ENCODE results near the gene CBFA2T2. TPM values are rescaled to one million over a fixed set of nuclear protein-coding genes. Genes with fewer than 3 reads are reported as not detected.

The CBFA2T2 gene
- total RNA-seq, 1 experiment from 2014 or later = 20.0 TPM

GRCh38 chr20:33477386-33478234 is 12.3 kb upstream of the CBFA2T2 start:
- H3K4me2 ChIP-seq = no peak overlapping the region
- peaks cover 12% of the 10 kb centered on the region for H3K4me1 ChIP-seq (replicated peaks; ENCODE audit: insufficient read depth)
- H3K79me2 ChIP-seq (ENCODE audit: low read depth) = no peaks in the 10 kb centered on the region
- intact Hi-C loops (cut with micrococcal nuclease; ENCODE audit: unreplicated experiment) = no loop called here
- no peaks in the 10 kb centered on the region for H3K27me3 ChIP-seq (ENCODE audit: insufficient read depth, low read depth)
- no peak overlapping the region for H2AFZ ChIP-seq
- H3F3A ChIP-seq (ENCODE audit: insufficient read depth, low read depth) = peaks cover 9% of the 10 kb centered on the region; the same call in 1 of the 2 replicates
- ChIA-PET CTCF (no interaction called here), POLR2A (ENCODE audit: unreplicated experiment) (no interaction called here)
- H3K9me2 ChIP-seq (ENCODE audit: insufficient read depth) = no peaks in the 10 kb centered on the region
- no peaks in the 10 kb centered on the region for H3K9me3 ChIP-seq (ENCODE audit: insufficient read depth, low read depth)
- no peak overlapping the region for H3K4me3 ChIP-seq
- no TSS peak for BruUV-seq (replicated peaks)
- peak; percentile 38 to 43 for DNase-seq
- H4K20me1 ChIP-seq (ENCODE audit: insufficient read depth) = no peaks in the 10 kb centered on the region
- TF ChIP-seq, protein P1, sequence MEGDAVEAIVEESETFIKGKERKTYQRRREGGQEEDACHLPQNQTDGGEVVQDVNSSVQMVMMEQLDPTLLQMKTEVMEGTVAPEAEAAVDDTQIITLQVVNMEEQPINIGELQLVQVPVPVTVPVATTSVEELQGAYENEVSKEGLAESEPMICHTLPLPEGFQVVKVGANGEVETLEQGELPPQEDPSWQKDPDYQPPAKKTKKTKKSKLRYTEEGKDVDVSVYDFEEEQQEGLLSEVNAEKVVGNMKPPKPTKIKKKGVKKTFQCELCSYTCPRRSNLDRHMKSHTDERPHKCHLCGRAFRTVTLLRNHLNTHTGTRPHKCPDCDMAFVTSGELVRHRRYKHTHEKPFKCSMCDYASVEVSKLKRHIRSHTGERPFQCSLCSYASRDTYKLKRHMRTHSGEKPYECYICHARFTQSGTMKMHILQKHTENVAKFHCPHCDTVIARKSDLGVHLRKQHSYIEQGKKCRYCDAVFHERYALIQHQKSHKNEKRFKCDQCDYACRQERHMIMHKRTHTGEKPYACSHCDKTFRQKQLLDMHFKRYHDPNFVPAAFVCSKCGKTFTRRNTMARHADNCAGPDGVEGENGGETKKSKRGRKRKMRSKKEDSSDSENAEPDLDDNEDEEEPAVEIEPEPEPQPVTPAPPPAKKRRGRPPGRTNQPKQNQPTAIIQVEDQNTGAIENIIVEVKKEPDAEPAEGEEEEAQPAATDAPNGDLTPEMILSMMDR (conservative IDR thresholded peaks at IDR 0.05) = no peak
- TF ChIP-seq EZH2 (IDR thresholded peaks at IDR 0.05; ENCODE audit: low read depth) = no peak
- H3K27ac ChIP-seq = no peak overlapping the region
- no peaks in the 10 kb centered on the region for H3K36me3 ChIP-seq (ENCODE audit: low read depth)

DNA sequence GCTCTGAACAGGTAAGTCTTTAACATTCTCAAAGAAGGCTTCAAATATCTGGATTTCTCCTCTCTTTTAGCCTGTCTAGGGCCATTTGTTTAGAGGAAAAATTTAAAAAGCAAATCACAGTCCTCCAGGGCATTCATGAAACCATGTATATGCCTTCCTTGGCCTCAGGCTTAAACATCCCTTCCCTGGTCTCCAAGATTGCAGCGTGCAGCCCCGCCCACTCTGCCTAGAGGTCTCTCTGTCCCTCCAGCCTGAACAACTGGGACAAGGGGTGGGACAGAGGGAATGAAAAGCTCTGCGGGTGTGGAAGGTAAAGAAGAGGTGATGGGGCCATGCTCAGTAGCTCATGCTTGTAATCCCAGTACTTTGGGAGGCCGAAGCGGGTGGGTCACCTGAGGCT is 9.8 kb upstream of the CBFA2T2 start:
- BruUV-seq (replicated peaks) = no TSS peak
- CTCF ChIA-PET = no interaction called here
- TF ChIP-seq, protein P1 (conservative IDR thresholded peaks at IDR 0.05) = no peak
- TF ChIP-seq EZH2 (IDR thresholded peaks at IDR 0.05; ENCODE audit: low read depth) = no peak
- intact Hi-C loops (cut with micrococcal nuclease; ENCODE audit: unreplicated experiment) = no loop called here
- Histone ChIP-seq H3K36me3 (ENCODE audit: low read depth) (no peaks in the 10 kb centered on the region), H3K9me3 (ENCODE audit: insufficient read depth, low read depth) (no peaks in the 10 kb centered on the region), H3K27me3 (ENCODE audit: insufficient read depth, low read depth) (no peaks in the 10 kb centered on the region), H3K4me1 (replicated peaks; ENCODE audit: insufficient read depth) (peaks cover 12% of the 10 kb centered on the region), H4K20me1 (ENCODE audit: insufficient read depth) (no peaks in the 10 kb centered on the region), H3K4me3 (no peak overlapping the region), H3K4me2 (no peak overlapping the region), H2AFZ (no peak overlapping the region), H3K9me2 (ENCODE audit: insufficient read depth) (no peaks in the 10 kb centered on the region), H3K79me2 (ENCODE audit: low read depth) (no peaks in the 10 kb centered on the region), H3F3A (ENCODE audit: insufficient read depth, low read depth) (peaks cover 9% of the 10 kb centered on the region; the same call in 1 of the 2 replicates), H3K27ac (no peak overlapping the region)
- POLR2A ChIA-PET (ENCODE audit: unreplicated experiment) = no interaction called here
- no peak for DNase-seq

DNA sequence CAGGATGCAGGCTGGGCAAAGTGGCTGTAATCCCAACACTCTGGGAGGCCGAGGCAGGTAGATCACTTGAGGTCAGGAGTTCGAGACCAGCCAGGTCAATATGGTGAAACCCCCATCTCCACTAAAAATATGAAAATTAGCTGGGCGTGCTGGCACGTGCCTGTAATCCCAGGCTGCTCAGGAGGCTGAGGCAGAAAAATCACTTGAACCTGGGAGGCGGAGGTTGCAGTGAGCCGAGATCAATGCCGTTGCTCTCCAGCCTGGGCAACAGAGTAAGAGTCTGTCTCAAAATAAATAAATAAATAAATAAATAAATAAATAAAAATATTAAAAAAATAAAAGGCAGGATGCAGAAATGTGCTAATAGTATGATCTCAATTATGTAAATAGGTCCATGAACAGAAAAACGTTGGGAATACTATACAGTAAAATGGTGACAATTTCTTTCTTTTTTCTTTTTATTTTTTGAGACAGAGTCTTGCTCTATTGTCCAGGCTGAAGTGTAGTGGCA is 8.4 kb upstream of the CBFA2T2 start:
- intact Hi-C loops (cut with micrococcal nuclease; ENCODE audit: unreplicated experiment) = no loop called here
- Histone ChIP-seq H3K4me3 (no peak overlapping the region), H3K4me1 (replicated peaks; ENCODE audit: insufficient read depth) (peaks cover 12% of the 10 kb centered on the region), H4K20me1 (ENCODE audit: insufficient read depth) (no peaks in the 10 kb centered on the region), H3F3A (ENCODE audit: insufficient read depth, low read depth) (peaks cover 9% of the 10 kb centered on the region; the same call in 1 of the 2 replicates), H3K79me2 (ENCODE audit: low read depth) (no peaks in the 10 kb centered on the region), H3K27me3 (ENCODE audit: insufficient read depth, low read depth) (no peaks in the 10 kb centered on the region), H3K36me3 (ENCODE audit: low read depth) (no peaks in the 10 kb centered on the region), H3K9me2 (ENCODE audit: insufficient read depth) (no peaks in the 10 kb centered on the region), H3K27ac (no peak overlapping the region), H2AFZ (no peak overlapping the region), H3K4me2 (no peak overlapping the region), H3K9me3 (ENCODE audit: insufficient read depth, low read depth) (no peaks in the 10 kb centered on the region)
- no peak for DNase-seq
- POLR2A ChIA-PET (ENCODE audit: unreplicated experiment) = no interaction called here
- CTCF ChIA-PET = no interaction called here
- TF ChIP-seq, protein P1 (conservative IDR thresholded peaks at IDR 0.05) = no peak
- no peak for TF ChIP-seq EZH2 (IDR thresholded peaks at IDR 0.05; ENCODE audit: low read depth)
- no TSS peak for BruUV-seq (replicated peaks)
